ENCODE results near the gene POMT1.

DNA sequence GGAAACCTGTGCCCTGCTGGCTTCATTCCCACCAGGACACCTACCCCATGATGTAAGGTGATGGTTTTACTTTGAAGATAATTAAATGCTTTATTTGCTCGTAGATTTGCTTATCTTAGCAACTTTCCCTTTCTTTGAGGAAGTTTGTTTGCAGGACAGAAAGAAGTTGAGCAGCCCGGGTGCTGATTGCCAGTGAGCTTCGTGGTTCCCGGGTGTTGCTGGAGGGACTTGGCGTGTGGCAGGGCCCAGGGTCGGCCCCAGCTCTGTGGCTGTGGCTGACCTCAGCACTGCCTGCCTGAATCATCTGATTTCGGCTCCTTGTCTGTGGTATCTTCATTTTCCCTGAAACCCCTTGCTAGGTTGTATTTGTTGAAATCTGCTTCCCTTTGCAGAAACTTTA lies 8.7 kb downstream of the POMT1 start:
- TF ChIP-seq, protein P1, sequence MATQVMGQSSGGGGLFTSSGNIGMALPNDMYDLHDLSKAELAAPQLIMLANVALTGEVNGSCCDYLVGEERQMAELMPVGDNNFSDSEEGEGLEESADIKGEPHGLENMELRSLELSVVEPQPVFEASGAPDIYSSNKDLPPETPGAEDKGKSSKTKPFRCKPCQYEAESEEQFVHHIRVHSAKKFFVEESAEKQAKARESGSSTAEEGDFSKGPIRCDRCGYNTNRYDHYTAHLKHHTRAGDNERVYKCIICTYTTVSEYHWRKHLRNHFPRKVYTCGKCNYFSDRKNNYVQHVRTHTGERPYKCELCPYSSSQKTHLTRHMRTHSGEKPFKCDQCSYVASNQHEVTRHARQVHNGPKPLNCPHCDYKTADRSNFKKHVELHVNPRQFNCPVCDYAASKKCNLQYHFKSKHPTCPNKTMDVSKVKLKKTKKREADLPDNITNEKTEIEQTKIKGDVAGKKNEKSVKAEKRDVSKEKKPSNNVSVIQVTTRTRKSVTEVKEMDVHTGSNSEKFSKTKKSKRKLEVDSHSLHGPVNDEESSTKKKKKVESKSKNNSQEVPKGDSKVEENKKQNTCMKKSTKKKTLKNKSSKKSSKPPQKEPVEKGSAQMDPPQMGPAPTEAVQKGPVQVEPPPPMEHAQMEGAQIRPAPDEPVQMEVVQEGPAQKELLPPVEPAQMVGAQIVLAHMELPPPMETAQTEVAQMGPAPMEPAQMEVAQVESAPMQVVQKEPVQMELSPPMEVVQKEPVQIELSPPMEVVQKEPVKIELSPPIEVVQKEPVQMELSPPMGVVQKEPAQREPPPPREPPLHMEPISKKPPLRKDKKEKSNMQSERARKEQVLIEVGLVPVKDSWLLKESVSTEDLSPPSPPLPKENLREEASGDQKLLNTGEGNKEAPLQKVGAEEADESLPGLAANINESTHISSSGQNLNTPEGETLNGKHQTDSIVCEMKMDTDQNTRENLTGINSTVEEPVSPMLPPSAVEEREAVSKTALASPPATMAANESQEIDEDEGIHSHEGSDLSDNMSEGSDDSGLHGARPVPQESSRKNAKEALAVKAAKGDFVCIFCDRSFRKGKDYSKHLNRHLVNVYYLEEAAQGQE (IDR thresholded peaks at IDR 0.05; ENCODE audit: insufficient read depth in 1 of 2, low read depth in 2 of 2, low read length in 1 of 2): no peak
- TF ChIP-seq, protein P2, sequence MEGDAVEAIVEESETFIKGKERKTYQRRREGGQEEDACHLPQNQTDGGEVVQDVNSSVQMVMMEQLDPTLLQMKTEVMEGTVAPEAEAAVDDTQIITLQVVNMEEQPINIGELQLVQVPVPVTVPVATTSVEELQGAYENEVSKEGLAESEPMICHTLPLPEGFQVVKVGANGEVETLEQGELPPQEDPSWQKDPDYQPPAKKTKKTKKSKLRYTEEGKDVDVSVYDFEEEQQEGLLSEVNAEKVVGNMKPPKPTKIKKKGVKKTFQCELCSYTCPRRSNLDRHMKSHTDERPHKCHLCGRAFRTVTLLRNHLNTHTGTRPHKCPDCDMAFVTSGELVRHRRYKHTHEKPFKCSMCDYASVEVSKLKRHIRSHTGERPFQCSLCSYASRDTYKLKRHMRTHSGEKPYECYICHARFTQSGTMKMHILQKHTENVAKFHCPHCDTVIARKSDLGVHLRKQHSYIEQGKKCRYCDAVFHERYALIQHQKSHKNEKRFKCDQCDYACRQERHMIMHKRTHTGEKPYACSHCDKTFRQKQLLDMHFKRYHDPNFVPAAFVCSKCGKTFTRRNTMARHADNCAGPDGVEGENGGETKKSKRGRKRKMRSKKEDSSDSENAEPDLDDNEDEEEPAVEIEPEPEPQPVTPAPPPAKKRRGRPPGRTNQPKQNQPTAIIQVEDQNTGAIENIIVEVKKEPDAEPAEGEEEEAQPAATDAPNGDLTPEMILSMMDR (IDR thresholded peaks at IDR 0.05): no peak
- TF ChIP-seq TCF7L2 (IDR thresholded peaks at IDR 0.05; ENCODE audit: low read depth, low read length): no peak
